HEK293 (cell line): Measurements from ENCODE around the gene KDM3B.
A peak's percentile ranks its signal among the peaks of the same experiment; 100 is the strongest.

Source experiments
- BCL6B ChIP-seq: fragments of 450-650 bp; formaldehyde crosslinking; IDR thresholded peaks from 2 replicates; pipeline ENCODE4 v1.5.1; 2017; ENCODE audit warnings: missing biosample characterization, missing genetic modification characterization
- HOXD13 ChIP-seq: sonication (generic); formaldehyde crosslinking; IDR thresholded peaks from 2 replicates; pipeline ENCODE4 v1.8.0; 2022; ENCODE audit warnings: missing genetic modification reagents, borderline replicate concordance
- IKZF3 ChIP-seq: fragments of 450-650 bp; IDR thresholded peaks from 2 replicates; pipeline ENCODE4 v1.5.0; 2018; ENCODE audit warnings: missing biosample characterization, mild to moderate bottlenecking, missing genetic modification characterization, moderate library complexity
- KLF8 ChIP-seq: fragments of 450-650 bp; formaldehyde crosslinking; IDR thresholded peaks from 2 replicates; pipeline ENCODE4 v1.5.1; 2016; ENCODE audit warnings: missing biosample characterization, missing genetic modification characterization
- PBX3 ChIP-seq: sonication (generic); formaldehyde crosslinking; IDR thresholded peaks from 2 replicates; pipeline ENCODE4 v1.8.1; 2022; ENCODE audit warnings: mild to moderate bottlenecking, moderate library complexity, missing genetic modification reagents
- SP2 ChIP-seq: fragments of 450-650 bp; formaldehyde crosslinking; IDR thresholded peaks from 2 replicates; pipeline ENCODE4 v1.5.1; 2016; ENCODE audit warnings: missing biosample characterization, missing genetic modification characterization
- TSHZ1 ChIP-seq: fragments of 450-650 bp; formaldehyde crosslinking; IDR thresholded peaks from 2 replicates; pipeline ENCODE4 v1.5.1; 2016; ENCODE audit warnings: missing biosample characterization, missing genetic modification characterization, borderline replicate concordance
- ZIC2 ChIP-seq: fragments of 450-650 bp; formaldehyde crosslinking; IDR thresholded peaks from 2 replicates; pipeline ENCODE4 v1.5.1; 2016; ENCODE audit warnings: missing biosample characterization, missing genetic modification characterization
- ZNF114 ChIP-seq: fragments of 450-650 bp; formaldehyde crosslinking; IDR thresholded peaks from 2 replicates; pipeline ENCODE4 v1.5.0; 2017; ENCODE audit warnings: missing biosample characterization, missing genetic modification characterization
- ZNF138 ChIP-seq: fragments of 450-650 bp; formaldehyde crosslinking; IDR thresholded peaks from 2 replicates; pipeline ENCODE4 v1.5.1; 2016; ENCODE audit warnings: missing biosample characterization, missing genetic modification characterization, borderline replicate concordance
- ZNF174 ChIP-seq: fragments of 450-650 bp; formaldehyde crosslinking; IDR thresholded peaks from 2 replicates; pipeline ENCODE4 v1.5.0; 2017; ENCODE audit warnings: missing biosample characterization, mild to moderate bottlenecking, missing genetic modification characterization
- ZNF280C ChIP-seq: fragments of 450-650 bp; formaldehyde crosslinking; IDR thresholded peaks from 2 replicates; pipeline ENCODE4 v1.5.1; 2016; ENCODE audit warnings: missing biosample characterization, missing genetic modification characterization
- ZNF292 ChIP-seq: fragments of 450-650 bp; formaldehyde crosslinking; IDR thresholded peaks from 2 replicates; pipeline ENCODE4 v1.5.1; 2016; ENCODE audit warnings: low read depth, missing biosample characterization, missing genetic modification characterization, borderline replicate concordance
- ZNF449 ChIP-seq: fragments of 450-650 bp; formaldehyde crosslinking; IDR thresholded peaks from 2 replicates; pipeline ENCODE4 v1.5.1; 2017; ENCODE audit warnings: missing biosample characterization, mild to moderate bottlenecking, missing genetic modification characterization, moderate library complexity
- ZNF48 ChIP-seq: fragments of 450-650 bp; formaldehyde crosslinking; IDR thresholded peaks from 2 replicates; pipeline ENCODE4 v1.5.1; 2016; ENCODE audit warnings: missing biosample characterization, missing genetic modification characterization
- ZNF529 ChIP-seq: fragments of 450-650 bp; formaldehyde crosslinking; IDR thresholded peaks from 2 replicates; pipeline ENCODE4 v1.5.1; 2017; ENCODE audit warnings: missing genetic modification characterization, missing biosample characterization; ENCODE audit not compliant: insufficient replicate concordance
- ZNF645 ChIP-seq: fragments of 450-650 bp; formaldehyde crosslinking; IDR thresholded peaks from 2 replicates; pipeline ENCODE4; 2016; ENCODE audit warnings: missing biosample characterization, missing genetic modification characterization
- ZNF677 ChIP-seq: fragments of 450-650 bp; IDR thresholded peaks from 2 replicates; pipeline ENCODE4 v1.5.0; 2018; ENCODE audit warnings: missing biosample characterization, mild to moderate bottlenecking, missing genetic modification characterization, moderate library complexity
- ZNF701 ChIP-seq: fragments of 450-650 bp; formaldehyde crosslinking; IDR thresholded peaks from 2 replicates; pipeline ENCODE4 v1.5.1; 2016; ENCODE audit warnings: missing biosample characterization, missing genetic modification characterization
- ZSCAN23 ChIP-seq: fragments of 450-650 bp; formaldehyde crosslinking; IDR thresholded peaks from 2 replicates; pipeline ENCODE4 v1.5.1; 2016; ENCODE audit warnings: missing biosample characterization, missing genetic modification characterization

The KDM3B gene

GRCh38 chr5:138353560-138354080 is 1.1 kb downstream of the KDM3B start (continued):
- TF ChIP-seq PBX3 (CRISPR knock-in tag) (no peak), TSHZ1 (tag by site-specific recombination) (no peak), ZNF449 (tag by site-specific recombination) (peak; percentile 67; the same call in 1 of the 2 replicates), ZNF677 (no peak), ZSCAN23 (tag by site-specific recombination) (no peak), ZNF48 (no peak), ZIC2 (tag by site-specific recombination) (no peak), ZNF174 (tag by site-specific recombination) (no peak), ZNF280C (no peak), ZNF138 (tag by site-specific recombination) (no peak), ZNF645 (tag by site-specific recombination) (no peak), IKZF3 (no peak), ZNF292 (no peak), KLF8 (tag by site-specific recombination) (no peak), ZNF529 (no peak), BCL6B (tag by site-specific recombination) (no peak), SP2 (tag by site-specific recombination) (no peak), ZNF114 (tag by site-specific recombination) (no peak), HOXD13 (no peak), ZNF701 (no peak)
